Choroid plexus epithelial cell (primary cell): ENCODE results near the gene UBL7.

Experiments
- DNase-seq: peaks from one replicate; pipeline ENCODE4 v3.0.0-alpha.2; 2010; ENCODE audit warnings: low read depth
- H3K4me3 ChIP-seq: 2 replicates; pipeline ENCODE4 v1.5.1; 2011; ENCODE audit warnings: low read depth, mild to moderate bottlenecking, control low read depth, low read length, moderate library complexity
- CTCF ChIP-seq: conservative IDR thresholded peaks from 2 replicates; pipeline ENCODE4 v1.5.1; 2011; ENCODE audit warnings: low read depth, mild to moderate bottlenecking, control low read depth, inconsistent platforms, low read length, moderate library complexity

Gene UBL7

GRCh38 chr15:74399511-74400312 lies 61.2 kb downstream of the UBL7 start:
- TF ChIP-seq CTCF, result no peak
- DNase-seq, result peak; percentile 60
- H3K4me3 ChIP-seq, result no peak overlapping the region

- TF ChIP-seq CTCF, result no peak
- DNase-seq, result no peak
- no peak overlapping the region for H3K4me3 ChIP-seq
Measured at GRCh38 chr15:74399100-74399499, 61.9 kb downstream of the UBL7 start.

GRCh38 chr15:74398183-74398582 lies 62.8 kb downstream of the UBL7 start:
- no peak for DNase-seq
- no peak for TF ChIP-seq CTCF
- H3K4me3 ChIP-seq, result no peak overlapping the region

- no peak overlapping the region for H3K4me3 ChIP-seq
- no peak for DNase-seq
- TF ChIP-seq CTCF, result no peak
Measured at GRCh38 chr15:74397239-74398068, 63.5 kb downstream of the UBL7 start.

GRCh38 chr15:74396445-74397238 lies 64.3 kb downstream of the UBL7 start:
- no peak overlapping the region for H3K4me3 ChIP-seq
- peak; percentile 23 for TF ChIP-seq CTCF
- peak; percentile 45 for DNase-seq

GRCh38 chr15:74396146-74396438 lies 64.9 kb downstream of the UBL7 start:
- no peak for TF ChIP-seq CTCF
- no peak for DNase-seq
- no peak overlapping the region for H3K4me3 ChIP-seq
